ENCODE results near the gene BIVM.

Gene BIVM

GRCh38 chr13:102879793-102880499, 81.0 kb downstream of the BIVM start:
- DNase-seq (ENCODE audit: low spot score), result peak; percentile 34

- DNase-seq (ENCODE audit: low spot score), result no peak
Observed at GRCh38 chr13:102881819-102882686, 83.1 kb downstream of the BIVM start.
